GM18519 (cell line): ENCODE data around the gene WDR33.
"Not testable (repeated sequence)": the region's sequence is repeated elsewhere in the genome, so short reads cannot be mapped to it uniquely, and the experiment has no call there.

Source experiments
- ATAC-seq: cut with Tn5 transposase; IDR thresholded peaks from one replicate; pipeline ENCODE4 v1.9.1; 2021; ENCODE audit warnings: mild to moderate bottlenecking, moderate library complexity; ENCODE audit not compliant: unreplicated experiment, low FRiP score

The WDR33 gene

GRCh38 chr2:127811397-127812321 is 688 bp upstream of the WDR33 start:
- no peak for ATAC-seq

DNA sequence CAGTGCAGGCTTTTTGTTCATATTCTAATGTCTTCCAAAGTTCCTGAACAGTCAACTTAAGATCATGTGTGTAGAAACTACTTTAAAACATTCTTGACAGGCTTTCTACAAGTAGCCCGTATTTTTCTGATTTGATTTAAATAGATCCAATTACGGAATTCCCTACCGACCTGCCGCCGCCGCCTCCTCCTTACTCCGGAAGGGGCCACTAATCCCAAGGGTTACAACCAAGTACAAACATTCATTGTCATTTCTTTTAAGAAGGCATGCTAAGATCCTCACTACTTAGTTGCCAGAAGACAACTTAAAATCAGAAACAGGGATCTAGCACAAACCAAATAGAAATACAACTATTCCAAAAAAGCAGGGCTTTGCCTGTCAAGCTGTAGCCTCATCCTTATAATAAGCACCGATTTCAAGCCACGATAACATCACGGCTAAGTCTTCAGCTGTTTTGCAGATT is 784 bp downstream of the WDR33 start:
- no peak for ATAC-seq

GRCh38 chr2:127807678-127808353 is 3.2 kb downstream of the WDR33 start:
- ATAC-seq, result no peak

DNA sequence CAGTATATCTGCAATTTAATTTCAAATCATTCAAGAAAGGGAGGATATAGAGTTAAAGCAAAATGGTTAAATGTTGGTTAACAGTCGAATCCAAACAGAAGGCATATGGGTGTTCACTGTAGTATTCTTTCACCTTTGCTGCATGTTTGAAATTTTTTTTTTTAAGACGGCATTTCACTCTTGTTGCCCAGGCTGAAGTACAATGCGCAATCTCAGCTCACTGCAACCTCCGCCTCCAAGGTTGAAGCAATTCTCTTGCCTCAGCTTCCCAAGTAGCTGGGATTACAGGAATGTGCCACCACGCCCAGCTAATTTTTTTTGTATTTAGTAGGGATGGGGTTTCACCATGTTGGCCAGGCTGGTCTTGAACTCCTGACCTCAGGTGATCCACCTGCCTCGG is 4.1 kb downstream of the WDR33 start:
- not testable (repeated sequence) for ATAC-seq

GRCh38 chr2:127805491-127805890 is 5.5 kb downstream of the WDR33 start:
- no peak for ATAC-seq

GRCh38 chr2:127799926-127800325 is 11.0 kb downstream of the WDR33 start:
- ATAC-seq, result no peak

DNA sequence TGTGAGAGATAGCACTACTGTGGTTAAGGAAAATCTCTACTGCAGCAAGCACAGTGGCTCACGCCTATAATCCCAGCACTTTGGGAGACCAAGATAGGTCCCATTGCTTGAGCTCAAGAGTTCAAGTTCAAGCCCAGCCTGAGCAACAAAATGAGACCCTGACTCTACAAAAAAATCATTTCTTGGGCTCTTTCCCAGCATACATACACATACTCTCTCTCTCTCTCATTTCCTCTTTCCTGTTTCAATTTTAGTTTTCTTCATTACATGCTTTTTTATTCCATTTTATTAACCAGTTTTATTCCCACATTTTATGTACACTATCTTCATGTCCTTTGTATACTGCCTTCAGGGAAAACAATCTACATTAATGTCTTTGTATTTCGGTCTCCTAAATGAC is 14.6 kb downstream of the WDR33 start:
- no peak for ATAC-seq

GRCh38 chr2:127794901-127795300 is 16.1 kb downstream of the WDR33 start:
- ATAC-seq, result not testable (repeated sequence)

GRCh38 chr2:127792805-127793204 is 18.2 kb downstream of the WDR33 start:
- ATAC-seq, result no peak

DNA sequence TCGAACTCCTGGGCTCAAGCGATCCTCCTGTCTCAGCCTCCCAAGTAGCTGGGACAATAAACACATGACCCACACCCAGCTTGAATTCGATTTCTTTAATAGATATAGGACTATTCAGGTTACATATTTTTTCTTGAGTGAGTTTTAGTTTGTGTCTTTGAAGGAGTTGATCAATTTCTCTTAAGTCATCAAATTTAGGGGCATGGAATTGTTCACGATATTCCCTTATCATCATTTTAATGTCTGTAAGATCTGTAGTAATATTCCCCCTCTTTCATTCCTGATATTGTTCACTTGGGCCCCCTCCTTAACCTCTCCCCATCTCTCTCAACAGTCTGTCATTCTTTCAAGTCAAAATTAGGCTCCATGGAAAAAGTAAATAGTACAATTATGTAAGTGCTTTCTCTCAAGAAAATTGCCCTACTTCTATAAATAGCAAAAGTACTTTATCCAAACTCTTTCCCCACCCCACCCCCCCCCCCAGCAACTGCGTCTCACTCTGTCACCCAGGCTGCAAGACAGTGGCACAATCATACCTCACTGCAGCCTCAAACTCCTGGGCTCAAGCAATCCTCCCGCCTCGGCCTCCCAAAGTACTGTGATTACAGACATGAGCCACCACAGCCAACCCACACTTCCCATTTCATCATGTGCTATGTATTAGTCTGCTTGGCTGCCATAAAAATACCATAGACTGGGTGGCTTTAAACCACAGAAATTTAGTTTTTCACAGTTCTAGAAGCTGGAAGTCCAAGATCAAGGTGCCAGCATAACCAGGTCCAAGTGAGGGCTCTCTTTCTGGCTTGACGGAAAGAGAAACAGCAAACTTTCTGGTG is 20.1 kb downstream of the WDR33 start:
- no peak for ATAC-seq

DNA sequence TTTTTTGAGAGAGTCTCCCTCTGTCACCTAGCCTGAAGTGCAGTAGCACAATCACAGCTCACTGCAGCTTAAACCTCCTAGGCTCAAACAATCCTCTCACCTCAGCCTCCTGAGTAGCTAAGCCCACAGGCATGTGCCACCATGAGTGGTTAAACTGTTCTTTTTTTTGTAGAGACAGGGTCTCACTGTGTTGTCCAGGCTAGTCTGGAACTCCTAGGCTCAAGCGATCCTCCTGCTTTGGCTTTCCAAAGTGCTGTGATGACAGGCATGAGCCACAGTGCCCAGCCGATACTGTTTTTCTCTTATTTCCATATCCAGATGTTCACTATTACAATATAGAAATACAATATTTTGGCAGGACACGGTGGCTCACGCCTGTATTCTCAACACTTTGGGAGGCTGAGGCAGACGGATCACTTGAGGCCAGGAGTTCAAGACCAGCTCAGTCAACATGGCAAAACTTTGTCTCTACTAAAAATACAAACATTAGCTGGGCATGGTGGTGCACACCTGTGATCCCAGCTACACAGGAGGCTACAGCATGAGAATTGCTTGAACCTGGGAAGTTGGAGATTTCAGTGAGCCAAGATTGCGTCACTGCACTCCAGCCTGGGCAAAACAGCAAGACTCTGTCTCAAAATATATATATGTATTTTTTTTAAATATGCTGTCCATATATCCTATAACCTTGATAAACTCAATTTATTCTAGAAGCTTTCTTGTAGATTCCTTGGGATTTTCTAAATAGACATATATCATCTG is 24.7 kb downstream of the WDR33 start:
- no peak for ATAC-seq

DNA sequence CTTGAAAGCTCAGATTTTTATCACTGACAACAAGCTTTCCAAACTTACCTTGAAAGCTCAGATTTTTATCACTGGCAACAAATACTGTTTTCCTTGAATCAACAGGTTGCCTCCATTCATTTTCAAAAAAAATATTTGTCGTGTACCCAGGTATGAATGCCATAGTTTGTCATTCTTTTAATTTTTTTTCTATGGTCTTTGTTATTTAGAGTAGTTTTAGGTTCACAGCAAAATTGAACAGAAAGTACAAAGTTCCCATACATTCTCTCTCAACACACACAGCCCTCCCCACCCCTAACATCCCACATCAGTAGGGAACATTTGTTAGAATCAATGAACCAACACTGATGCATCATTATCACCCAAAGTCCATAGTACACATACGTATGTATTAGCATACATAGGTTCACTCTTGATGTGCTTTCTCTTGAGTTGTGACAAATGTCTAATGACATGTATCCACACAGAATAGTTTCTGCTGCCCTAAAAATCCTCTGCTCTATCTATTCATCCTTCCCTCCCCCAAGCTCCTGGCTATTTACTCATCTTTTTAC is 25.9 kb downstream of the WDR33 start:
- no peak for ATAC-seq

- no peak for ATAC-seq
Observed at GRCh38 chr2:127783101-127783500, 27.9 kb downstream of the WDR33 start.

- ATAC-seq, result no peak
Observed at GRCh38 chr2:127778850-127779249, 32.1 kb downstream of the WDR33 start.

DNA sequence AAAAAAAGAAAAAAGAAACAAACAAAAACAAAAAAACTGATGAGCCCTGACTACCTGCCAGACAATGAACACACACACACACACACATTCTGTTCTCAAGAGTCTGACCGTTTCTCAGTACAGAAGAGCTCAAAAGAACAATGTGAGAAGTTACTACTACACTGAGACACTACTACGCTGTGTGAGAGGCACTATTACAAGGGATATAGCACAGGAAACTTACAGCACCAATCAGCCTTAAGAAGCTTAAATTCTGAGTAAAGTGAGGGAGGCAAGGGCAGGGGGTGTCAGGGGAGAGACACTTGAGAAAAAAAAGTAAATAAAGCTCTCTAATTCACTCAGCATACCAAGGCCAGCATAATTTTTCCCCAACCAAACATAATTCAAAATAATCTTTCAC is 32.5 kb downstream of the WDR33 start:
- ATAC-seq, result no peak

- ATAC-seq, result no peak
Observed at GRCh38 chr2:127776122-127776780, 34.7 kb downstream of the WDR33 start.

DNA sequence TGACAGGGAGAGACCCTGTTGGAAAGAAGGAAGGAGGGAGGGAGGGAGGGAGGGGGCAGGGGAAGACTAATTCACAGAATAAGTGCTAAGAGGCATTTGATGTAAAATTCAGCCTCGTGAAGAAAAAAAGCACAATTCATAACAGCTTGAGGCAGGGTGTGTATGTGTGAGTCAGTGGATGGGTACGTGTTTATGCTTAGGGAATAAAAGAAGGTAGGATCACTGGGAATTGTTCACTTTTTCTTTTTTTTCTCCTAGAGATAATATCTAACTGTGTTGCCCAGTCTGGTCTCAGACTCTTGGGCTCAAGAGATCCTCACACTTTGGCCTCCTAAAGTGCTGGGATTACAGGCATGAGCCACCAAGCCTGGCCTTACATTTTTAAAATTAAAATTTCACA is 39.2 kb downstream of the WDR33 start:
- ATAC-seq, result no peak

- no peak for ATAC-seq
Observed at GRCh38 chr2:127770973-127771735, 39.8 kb downstream of the WDR33 start.

DNA sequence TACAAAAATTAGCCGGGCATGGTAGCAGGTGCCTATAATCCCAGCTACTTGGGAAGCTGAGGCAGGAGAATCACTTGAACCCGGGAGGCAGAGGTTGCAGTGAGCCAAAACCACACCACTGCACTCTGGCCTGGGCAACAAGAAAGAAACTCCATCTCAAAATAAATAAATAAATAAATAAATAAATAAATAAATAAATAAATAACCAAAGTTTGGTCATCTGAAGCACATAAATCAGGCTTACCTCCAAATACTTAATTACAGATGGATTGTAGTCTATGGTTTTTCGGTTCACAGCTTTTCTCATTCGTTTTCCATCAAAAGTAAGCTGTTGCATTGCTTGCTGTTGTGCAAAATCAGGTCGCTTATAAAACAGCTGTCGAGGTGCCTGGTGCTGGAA is 40.4 kb downstream of the WDR33 start:
- ATAC-seq, result not testable (repeated sequence)
